Tibial nerve (tissue), 4 donors: ENCODE data around the gene SNCAIP. TPM values are rescaled to one million over a fixed set of nuclear protein-coding genes. Genes with fewer than 3 reads are reported as not detected.

Experiments used
- DNase-seq, 2 donors: peaks; one replicate each; pipeline ENCODE4 v3.0.0-alpha.2; 2019; ENCODE audit warnings: low spot score in 2 of 2
- H3K27ac ChIP-seq, 4 donors: fragments of 200-600 bp; sonication (generic) in 3 of 4; one replicate each; pipeline ENCODE4 v1.5.1; 2017 to 2019; ENCODE audit warnings: mild to moderate bottlenecking in 1 of 4
- H3K27me3 ChIP-seq, 2 donors: fragments of 200-600 bp; sonication (generic) in 1 of 2; one replicate each; pipeline versions ENCODE4 v1.5.1 to v1.6.0; 2017 to 2019
- H3K36me3 ChIP-seq, 3 donors: fragments of 200-600 bp; sonication (generic); one replicate each; pipeline ENCODE4 v1.5.1; 2018 to 2019
- H3K4me1 ChIP-seq, 4 donors: fragments of 200-600 bp; sonication (generic) in 3 of 4; one replicate each; pipeline ENCODE4 v1.5.1; 2017 to 2019
- H3K4me3 ChIP-seq, 4 donors: fragments of 200-600 bp; sonication (generic) in 3 of 4; one replicate each; pipeline ENCODE4 v1.5.1; 2017 to 2019; ENCODE audit warnings: mild to moderate bottlenecking in 1 of 4, moderate library complexity in 1 of 4
- H3K9me3 ChIP-seq, 4 donors: fragments of 200-600 bp; sonication (generic) in 3 of 4; one replicate each; pipeline ENCODE4 v1.5.1; 2017 to 2019
- EP300 ChIP-seq, 2 donors: sonication (generic); formaldehyde crosslinking; IDR thresholded peaks; one replicate each; pipeline ENCODE4 v1.6.1; 2017; ENCODE audit warnings: antibody characterized with exemption in 2 of 2, mild to moderate bottlenecking in 1 of 2
- POLR2A ChIP-seq, 2 donors: fragments of 450-650 bp; IDR thresholded peaks; one replicate each; pipeline ENCODE4 v1.6.1; 2017; ENCODE audit warnings: antibody characterized with exemption in 2 of 2, mild to moderate bottlenecking in 2 of 2, moderate library complexity in 2 of 2
- WGBS, 2 donors: methylation state at CpG; one replicate each; pipeline ENCODE4 v1.1.5; 2018; 5-methylcytosine and 5-hydroxymethylcytosine counted together
- total RNA-seq, 4 donors: library from RNA; depleted of rRNA; stranded (reverse); fragments of >200 nt; gene quantifications; one replicate each; pipeline ENCODE4 v1.1.0, GENCODE V29; 2016
- TF ChIP-seq, protein P1 (sequence below), 5 experiments: fragments of 200-600 bp in 3 of 5; fragments of 450-650 bp in 2 of 5; sonication (generic) in 3 of 5; IDR thresholded peaks; one replicate each; pipeline ENCODE4 v1.5.1; 2016 to 2019; ENCODE audit warnings: antibody characterized with exemption in 5 of 5, mild to moderate bottlenecking in 3 of 5, moderate library complexity in 2 of 5

The SNCAIP gene
- total RNA-seq, 4 donors from 2014 or later, result 4.6 to 18.6 (median 6.4) TPM

DNA sequence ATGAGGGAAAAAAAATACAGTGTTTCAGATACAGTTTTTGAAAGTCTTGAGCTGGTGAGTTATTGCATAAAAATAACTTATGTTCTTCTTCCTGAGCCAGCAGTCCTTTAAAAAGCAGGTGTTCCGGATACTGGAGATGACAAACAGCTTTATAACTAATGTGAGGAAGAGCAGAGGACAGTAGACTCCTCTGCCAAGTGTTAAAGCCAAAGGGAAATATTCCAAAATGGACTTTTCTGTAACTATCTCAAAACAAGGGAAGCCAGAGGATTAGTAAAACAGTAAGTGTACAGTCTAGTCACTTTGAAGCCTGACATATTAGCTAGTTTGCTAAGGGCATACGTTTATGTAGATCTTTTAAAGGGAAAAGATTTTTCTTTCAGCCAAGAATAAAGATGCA is 11.0 kb upstream of the SNCAIP start:
- H3K4me3 ChIP-seq, result no peak overlapping the region
- H3K4me1 ChIP-seq, result no peaks in the 10 kb centered on the region
- TF ChIP-seq POLR2A (IDR thresholded peaks at IDR 0.05) (no peak), EP300 (IDR thresholded peaks at IDR 0.05) (no peak)
- TF ChIP-seq, protein P1, sequence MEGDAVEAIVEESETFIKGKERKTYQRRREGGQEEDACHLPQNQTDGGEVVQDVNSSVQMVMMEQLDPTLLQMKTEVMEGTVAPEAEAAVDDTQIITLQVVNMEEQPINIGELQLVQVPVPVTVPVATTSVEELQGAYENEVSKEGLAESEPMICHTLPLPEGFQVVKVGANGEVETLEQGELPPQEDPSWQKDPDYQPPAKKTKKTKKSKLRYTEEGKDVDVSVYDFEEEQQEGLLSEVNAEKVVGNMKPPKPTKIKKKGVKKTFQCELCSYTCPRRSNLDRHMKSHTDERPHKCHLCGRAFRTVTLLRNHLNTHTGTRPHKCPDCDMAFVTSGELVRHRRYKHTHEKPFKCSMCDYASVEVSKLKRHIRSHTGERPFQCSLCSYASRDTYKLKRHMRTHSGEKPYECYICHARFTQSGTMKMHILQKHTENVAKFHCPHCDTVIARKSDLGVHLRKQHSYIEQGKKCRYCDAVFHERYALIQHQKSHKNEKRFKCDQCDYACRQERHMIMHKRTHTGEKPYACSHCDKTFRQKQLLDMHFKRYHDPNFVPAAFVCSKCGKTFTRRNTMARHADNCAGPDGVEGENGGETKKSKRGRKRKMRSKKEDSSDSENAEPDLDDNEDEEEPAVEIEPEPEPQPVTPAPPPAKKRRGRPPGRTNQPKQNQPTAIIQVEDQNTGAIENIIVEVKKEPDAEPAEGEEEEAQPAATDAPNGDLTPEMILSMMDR (IDR thresholded peaks at IDR 0.05), result no peak
- no peaks in the 10 kb centered on the region for H3K9me3 ChIP-seq
- 24 to 45% methylated on average over 2 of the region's 2 CpGs for WGBS, 2 donors
- no peak for DNase-seq
- no peaks in the 10 kb centered on the region for H3K36me3 ChIP-seq
- no peaks in the 10 kb centered on the region for H3K27me3 ChIP-seq
- no peak overlapping the region for H3K27ac ChIP-seq

DNA sequence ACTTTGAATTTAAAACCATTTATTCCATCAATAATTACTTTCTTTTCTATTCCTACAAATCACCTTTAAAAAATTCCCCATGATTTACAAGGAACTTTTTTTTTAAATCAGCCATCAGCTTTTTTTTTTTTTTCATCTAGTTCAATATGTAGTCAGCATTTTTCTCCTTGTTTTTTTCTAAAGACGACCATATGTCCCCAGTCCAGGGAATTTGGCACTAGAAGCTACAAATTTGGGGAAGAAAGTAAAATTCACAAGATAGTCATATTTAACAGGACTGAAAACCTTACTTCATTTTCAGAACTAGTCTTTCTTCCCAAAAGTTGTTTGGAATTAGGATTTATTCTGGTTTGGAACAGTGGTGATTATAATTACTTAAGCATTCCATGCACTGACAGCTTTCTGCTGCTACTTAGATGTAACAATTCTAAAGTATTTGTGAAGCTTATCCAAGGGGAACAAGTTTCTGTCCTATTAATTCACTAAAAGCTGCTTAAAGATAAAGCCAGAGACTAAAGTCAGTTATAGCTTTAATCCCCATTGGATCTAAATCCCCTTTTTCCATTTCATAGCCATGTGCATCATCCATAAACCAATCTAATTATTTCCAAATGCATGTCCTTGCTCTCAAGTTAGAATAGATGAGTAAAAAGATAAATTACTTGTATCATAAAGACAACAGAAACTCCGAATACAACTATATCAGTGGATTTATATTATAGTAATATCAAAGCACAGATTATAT is 7.4 kb upstream of the SNCAIP start:
- no peak overlapping the region for H3K4me3 ChIP-seq
- no peaks in the 10 kb centered on the region for H3K4me1 ChIP-seq
- WGBS, 2 donors, result 81 to 86% methylated on average over 2 of the region's 2 CpGs
- no peak for DNase-seq
- H3K9me3 ChIP-seq, result peaks cover 0 to 5% (median 0%) of the 10 kb centered on the region in 4 donors
- no peak for TF ChIP-seq EP300 (IDR thresholded peaks at IDR 0.05)
- no peaks in the 10 kb centered on the region for H3K27me3 ChIP-seq
- no peaks in the 10 kb centered on the region for H3K36me3 ChIP-seq
- no peak overlapping the region for H3K27ac ChIP-seq

DNA sequence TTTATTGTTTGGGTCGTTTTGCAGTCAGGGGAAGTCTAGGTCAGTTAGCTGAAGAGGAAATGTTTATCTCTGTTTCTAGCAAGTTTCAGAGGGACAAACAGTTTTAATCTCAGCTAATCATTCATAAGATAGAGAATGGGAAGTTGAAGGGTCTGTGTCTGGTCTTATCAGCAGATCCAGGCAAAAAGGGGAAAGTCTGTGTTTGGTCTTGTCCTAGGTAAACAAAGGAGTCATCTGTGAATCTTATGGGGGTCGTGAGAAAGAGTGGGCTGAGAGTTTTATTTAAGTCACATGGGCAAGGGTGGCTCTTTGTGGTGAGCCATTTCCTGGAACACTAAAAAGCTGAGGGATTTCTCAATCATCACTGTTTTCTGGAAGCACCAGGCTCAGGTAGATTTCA is 5.6 kb upstream of the SNCAIP start:
- H3K27ac ChIP-seq, result no peak overlapping the region
- H3K9me3 ChIP-seq, result peaks cover 0 to 5% (median 0%) of the 10 kb centered on the region in 4 donors
- DNase-seq, result no peak
- TF ChIP-seq POLR2A (IDR thresholded peaks at IDR 0.05) (no peak), EP300 (IDR thresholded peaks at IDR 0.05) (no peak)
- TF ChIP-seq, protein P1 (IDR thresholded peaks at IDR 0.05), result no peak
- no peaks in the 10 kb centered on the region for H3K27me3 ChIP-seq
- H3K36me3 ChIP-seq, result no peaks in the 10 kb centered on the region
- peaks cover 0 to 7% (median 0%) of the 10 kb centered on the region in 4 donors for H3K4me1 ChIP-seq
- no peak overlapping the region for H3K4me3 ChIP-seq
- WGBS, 2 donors, result 25 to 37% methylated on average over 2 of the region's 2 CpGs

DNA sequence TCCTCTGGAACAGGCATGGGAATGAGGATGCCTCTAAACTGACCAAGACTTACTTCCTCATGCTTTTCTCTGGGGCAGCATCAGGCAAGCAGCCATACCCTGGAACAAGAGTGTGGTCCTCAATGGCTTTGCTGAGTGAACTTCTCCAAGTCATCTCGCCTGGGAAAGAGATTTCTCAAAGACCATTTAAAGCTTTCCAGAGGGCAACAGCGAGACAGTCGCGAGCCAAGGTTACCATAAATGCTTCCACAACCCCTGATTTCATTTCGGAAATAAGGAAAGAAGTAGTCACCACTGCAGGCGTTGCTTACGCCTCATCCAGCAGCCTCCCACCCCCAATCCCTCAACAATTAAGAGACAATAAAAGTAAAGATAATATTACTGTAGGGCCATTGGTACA is 1.1 kb upstream of the SNCAIP start:
- H3K4me3 ChIP-seq, result peak overlapping the region in 2 of 4 donors; percentile 47 to 75
- TF ChIP-seq, protein P1 (IDR thresholded peaks at IDR 0.05), result no peak
- peak in 1 of 2 donors; percentile 14 for TF ChIP-seq EP300 (IDR thresholded peaks at IDR 0.05)
- peak overlapping the region in 2 of 4 donors; percentile 40 to 80 for H3K27ac ChIP-seq
- H3K27me3 ChIP-seq, result no peaks in the 10 kb centered on the region
- H3K36me3 ChIP-seq, result no peaks in the 10 kb centered on the region
- H3K4me1 ChIP-seq, result peaks cover 0 to 25% (median 0%) of the 10 kb centered on the region in 4 donors
- peaks cover 0 to 5% (median 0%) of the 10 kb centered on the region in 4 donors for H3K9me3 ChIP-seq
- 48 to 53% methylated on average over 7 of the region's 7 CpGs for WGBS, 2 donors
- no peak for DNase-seq

DNA sequence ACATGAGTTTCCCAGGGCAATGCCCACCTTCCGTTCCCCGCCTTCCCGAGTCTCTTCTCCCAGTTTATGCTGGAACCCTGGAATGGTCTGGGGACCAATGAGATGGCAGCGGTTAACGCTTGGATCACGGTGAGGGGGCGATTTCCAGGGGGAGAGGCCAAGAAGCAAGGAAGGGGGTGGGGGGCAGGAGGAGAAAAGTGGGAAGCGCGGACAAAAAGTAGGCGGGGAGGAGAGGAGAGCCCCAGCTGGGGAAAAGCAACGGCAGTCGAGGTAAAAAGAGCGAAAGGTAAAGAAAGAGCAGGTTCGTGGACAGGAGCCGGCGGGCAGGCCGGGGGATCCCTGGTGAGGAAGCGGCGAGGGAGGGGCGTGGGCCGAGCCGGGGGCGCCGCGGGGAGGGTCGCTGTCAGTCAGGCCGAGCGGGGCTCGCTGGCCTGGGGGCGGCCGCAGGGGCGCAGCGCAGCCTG is 508 bp upstream of the SNCAIP start:
- no peak for TF ChIP-seq EP300 (IDR thresholded peaks at IDR 0.05)
- H3K36me3 ChIP-seq, result no peaks in the 10 kb centered on the region
- H3K27ac ChIP-seq, result peak overlapping the region in 2 of 4 donors; percentile 40 to 80
- WGBS, 2 donors, result 2 to 5% methylated on average over 32 to 33 of the region's 33 CpGs
- H3K4me1 ChIP-seq, result peaks cover 0 to 25% (median 0%) of the 10 kb centered on the region in 4 donors
- peaks cover 0 to 5% (median 0%) of the 10 kb centered on the region in 4 donors for H3K9me3 ChIP-seq
- H3K27me3 ChIP-seq, result peaks cover 0 to 4% of the 10 kb centered on the region in 2 donors
- DNase-seq, result no peak
- peak overlapping the region; percentile 29 to 75 (median 44) for H3K4me3 ChIP-seq
